ENCODE data around the gene KCNMA1.
"Not testable (repeated sequence)": the region's sequence is repeated elsewhere in the genome, so short reads cannot be mapped to it uniquely, and the experiment has no call there.

- TF ChIP-seq CTCF (IDR thresholded peaks at IDR 0.05; ENCODE audit: insufficient read depth, low read length, poor library complexity, severe bottlenecking); EZH2phosphoT487 (conservative IDR thresholded peaks at IDR 0.05; ENCODE audit: low read length): not testable (repeated sequence)
These were observed 65.1 kb downstream of the KCNMA1 start for GRCh38 chr10:77572520-77572919.

All from SU-DHL-6 (cell line).